NOMO-1 treated with DMSO at 0.1 percent for 48 hours (cell line): Measurements from ENCODE around the gene IFIT1.
A peak's percentile ranks its signal among the peaks of the same experiment; 100 is the strongest.
"Not testable (repeated sequence)": the region's sequence is repeated elsewhere in the genome, so short reads cannot be mapped to it uniquely, and the experiment has no call there.

Experiments
- DNase-seq: peaks from one replicate; lab custom pipeline; 2025; ENCODE audit not compliant: unreplicated experiment; lab: John Stamatoyannopoulos, UW

The IFIT1 gene

DNA sequence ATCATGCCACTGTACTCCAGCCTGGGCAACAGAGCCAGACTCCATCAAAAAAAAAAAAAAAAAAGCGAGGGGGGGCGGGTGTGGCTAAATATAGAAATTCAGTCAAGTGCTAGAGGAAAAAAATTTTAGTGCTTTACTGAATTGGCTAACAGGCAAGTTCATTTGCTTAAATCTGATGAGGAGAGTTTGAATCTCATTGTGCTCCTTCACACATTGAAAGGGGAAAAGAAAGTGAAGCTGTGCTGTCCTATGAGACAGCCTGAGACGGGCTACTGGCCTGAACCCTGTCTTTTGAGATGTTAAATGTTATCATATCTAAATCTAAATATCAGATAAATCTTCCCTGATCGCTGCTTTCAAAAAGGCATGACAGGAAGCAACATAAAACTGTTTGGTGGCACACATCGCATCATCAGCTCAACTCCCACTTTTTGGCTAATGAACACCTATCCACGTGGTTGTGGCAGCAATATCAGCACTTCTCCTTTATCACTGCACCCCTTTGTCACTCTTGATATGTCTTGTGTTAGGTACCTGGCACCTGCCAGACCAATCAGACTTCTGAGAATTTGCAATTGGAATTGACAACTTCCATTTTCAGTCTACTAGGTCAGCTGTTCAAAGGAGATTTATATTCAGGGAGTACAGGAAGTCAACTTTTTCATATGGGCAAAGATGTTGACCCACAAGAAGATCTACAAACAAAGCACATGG, 28.5 kb upstream of the IFIT1 start:
- DNase-seq, result no peak

DNA sequence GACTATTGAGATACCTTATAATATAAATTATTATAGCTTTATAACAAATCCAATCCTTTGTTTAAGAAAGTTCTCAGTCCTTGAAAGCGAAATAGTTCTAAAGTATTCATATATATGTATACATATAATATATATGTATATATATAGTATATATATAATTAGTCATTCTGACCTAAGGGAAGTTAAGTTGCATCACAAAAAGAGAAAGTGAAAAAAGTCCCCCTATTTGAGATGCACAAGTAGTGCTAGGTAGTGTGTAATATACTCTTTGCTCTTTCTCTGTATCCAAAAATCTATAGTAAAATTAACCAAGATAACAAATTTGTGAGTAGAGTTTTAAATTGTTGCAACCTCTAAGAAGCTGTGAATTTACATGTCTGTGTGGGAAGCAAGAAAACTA, 27.9 kb upstream of the IFIT1 start:
- peak; percentile 21 for DNase-seq

DNA sequence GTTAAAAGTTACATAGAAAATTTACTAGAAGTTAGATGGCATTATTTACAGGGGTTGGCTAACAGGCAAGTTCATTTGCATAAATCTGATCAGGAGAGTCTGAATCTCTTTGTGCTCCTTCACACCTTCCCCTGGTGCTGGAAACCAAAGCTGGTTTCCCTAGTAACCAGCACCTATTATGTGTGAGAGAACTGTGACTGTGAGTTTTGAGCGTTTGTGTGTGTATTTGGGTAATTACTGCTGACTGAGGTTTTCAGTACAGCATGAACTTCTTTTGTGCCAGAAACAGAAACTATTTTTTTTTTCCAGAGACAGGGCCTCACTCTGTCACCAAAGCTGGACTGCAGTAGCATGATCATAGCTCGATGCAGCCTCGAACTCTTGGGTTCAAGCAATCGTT, 24.9 kb upstream of the IFIT1 start:
- DNase-seq, result no peak

DNA sequence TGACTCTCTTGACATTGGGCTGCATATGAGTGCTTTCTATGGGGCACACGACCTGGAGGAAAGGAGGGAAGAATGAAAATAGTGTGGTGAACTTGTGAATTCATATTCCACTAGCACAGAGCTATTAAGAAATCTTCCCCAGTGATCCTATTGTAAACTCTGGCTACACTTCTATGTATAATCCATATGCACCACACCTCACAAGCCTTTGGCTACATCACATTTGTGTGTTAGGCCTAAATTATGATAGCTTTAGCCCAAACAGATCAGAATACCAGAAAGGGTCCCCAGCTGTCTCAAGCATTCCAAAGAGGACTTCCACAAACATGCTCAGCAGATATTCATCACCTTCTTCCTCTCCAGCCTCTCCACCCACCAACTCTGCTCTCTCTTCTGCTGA, 24.3 kb upstream of the IFIT1 start:
- no peak for DNase-seq

DNA sequence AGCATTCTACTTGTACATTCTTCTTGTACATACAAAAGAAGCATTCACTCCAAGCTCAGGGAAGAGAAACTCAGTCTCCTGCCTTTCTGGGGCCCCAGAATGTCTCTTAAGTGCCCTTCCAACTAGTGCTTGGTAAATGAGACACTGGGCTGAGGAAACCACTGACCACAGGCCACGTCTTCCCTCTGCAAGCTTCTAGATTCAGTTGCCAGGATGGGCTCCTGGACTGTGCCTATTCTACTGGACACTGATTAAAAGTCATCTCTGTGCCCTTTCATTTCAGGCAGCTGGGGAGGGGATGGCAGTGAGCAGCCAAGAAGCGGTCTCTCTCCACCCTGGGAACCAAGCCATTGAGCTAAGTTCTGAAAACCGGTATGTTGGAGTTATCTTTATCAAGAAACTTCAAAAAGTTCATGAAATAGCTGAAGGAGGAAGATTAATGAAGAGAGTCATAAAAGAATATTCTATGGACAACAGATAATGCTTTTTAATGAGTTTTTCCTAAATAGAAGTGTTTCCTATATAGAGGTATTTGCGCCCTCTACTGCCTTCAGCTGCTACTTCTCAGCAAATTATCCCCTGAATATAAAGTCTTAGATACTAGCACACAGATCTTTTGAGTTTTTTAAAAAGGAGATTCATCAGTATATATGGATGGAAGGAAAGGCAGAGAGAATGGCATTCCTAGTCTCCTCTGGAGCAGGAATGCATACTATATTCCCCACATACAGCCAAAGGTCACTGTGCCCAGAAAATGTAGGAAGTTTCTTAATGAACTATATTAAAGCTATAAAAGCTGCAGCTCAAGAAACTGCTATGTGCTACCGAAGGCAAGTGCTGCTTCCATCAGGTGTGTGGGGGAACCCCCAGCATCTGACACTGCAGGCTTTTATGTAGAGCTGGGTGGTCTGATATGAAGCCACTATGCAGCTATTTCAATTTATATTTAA, 23.0 kb upstream of the IFIT1 start:
- DNase-seq, result peak; percentile 39

DNA sequence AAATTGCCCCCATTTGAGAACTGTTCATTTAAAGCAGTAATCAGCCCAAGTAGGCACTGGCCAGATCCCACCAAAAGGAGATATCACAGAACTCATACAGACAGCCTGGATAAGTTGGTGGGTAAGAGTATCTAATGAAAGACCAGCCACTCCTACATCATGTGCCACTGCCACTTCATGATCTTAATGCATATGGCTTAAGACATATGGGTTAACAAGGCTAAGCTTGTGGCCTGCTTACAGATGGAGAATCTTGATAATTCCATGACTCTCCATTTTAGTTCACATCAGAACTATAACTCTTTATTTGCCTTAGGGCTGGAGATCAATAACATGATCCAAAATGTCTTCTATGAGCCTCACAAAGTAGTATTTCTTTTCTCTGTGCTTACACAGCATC, 21.3 kb upstream of the IFIT1 start:
- no peak for DNase-seq

DNA sequence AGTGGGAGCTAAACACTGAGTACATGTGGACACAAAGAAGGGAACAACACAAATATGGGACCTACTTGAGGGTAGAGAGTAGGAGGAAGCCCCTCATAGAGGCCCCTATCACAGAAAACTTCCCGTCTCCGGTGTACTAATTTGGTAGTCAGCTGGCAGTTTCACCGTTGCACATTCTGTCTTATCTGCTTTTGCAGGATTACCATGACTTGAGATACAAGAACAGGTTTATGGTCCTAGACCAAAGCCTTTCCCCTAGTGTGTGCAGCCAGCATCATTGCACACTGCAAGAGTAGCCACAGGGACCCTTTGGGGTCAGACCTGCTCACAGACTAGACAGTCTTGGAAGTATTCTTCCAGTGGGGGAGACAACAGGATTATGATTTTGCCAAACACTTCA, 20.4 kb upstream of the IFIT1 start:
- no peak for DNase-seq

DNA sequence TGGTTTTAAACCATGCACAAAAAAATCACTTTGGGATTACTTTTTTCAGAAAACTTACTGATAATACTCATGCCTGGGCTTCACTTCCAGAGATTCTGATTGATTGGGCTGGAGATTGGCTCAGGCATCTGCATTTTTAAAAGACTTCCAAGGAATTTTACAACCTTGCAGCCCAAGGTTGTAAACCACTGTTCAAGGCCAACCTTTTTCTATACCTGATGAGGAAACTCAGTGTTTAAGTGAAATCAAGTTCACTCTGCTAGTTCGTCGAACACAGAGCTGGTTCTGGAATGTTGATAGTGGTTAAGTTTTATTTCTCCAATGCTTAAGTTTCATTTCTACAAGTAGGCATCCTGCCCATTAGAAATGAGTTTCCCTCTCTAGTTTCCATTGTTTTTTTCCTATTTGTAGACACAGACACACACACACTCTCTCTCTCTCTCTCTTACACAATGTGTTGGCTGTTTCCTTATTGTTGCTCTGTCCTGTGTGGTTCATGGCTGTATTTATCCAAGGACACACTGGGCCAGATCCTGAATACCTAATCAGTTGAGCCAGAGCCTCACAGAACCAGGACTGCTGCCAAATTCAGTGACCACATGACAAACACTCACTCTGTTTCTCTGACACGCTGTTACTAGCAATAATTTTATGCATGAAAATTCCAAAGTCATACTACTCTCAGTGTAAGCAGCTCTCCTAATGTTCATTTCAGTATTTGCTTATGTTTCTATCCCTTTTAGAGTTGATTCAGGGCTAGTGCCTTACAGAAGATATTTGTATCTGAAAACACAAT, 18.3 kb upstream of the IFIT1 start:
- DNase-seq, result no peak

DNA sequence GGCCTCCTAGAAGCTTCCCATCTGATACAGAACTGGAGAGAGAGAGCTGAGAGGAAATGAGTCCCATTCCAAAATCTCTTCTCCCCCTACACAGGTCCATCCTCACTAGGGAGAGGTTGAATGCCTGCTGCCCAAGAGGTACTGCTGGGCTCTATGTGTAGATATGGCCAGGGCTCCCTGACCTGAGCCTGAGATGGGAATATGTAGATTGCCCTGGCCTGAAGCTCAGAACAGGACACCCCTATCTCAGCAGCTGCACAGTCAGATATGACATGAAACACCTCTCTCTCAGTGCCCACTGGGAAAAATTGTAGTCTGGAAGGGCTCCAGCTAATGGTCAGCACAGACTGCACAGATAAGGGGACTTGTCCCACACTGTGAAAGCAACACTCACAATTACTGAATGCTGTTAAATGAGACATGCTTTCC, 17.7 kb upstream of the IFIT1 start:
- no peak for DNase-seq

DNA sequence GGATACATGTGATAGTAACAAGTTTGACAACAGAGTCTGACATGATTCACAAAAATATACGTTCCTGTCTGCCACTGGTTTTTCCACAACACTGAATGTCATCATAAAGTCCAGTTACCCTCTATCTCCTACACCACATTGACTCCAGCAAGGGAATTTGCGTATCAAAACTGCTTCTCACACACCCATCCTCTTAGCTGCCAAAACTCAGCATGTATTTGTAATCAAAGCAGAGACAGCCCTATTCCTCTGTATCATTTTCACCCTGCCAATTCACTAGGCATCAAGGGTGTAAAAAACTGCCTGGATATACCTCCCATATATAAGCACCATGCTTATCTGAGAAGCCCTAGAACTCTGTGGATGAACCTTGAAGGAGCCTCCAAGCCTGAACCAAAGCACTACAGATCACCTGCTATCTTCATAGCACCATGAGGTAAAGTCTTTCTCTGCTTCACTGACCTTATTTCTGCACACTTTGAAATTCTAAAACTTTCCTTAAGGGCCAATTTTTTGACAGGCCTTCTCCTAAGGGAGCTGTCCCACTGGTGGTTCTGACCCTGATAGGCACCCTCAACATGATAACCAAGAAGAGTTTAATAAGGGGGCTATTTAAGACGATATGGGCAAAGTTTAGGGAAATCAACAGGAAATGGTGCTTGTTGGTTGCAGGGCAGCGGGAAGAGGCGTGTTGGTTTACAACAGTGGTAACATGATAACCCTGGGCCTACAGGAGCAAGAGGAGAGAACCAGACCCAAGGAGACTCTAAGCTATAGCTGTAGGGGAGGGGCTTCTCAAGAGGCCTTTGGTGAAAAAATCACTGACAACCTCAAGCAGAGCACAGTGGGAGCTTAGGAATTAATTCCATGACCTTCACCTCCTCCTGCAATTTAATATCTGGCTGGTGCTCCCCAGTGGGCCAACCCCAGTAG, 14.5 kb upstream of the IFIT1 start, which contains the start of gene IFIT1B:
Gene IFIT1B (plus strand): TSS at position 352 of the 933 bp plus-strand sequence. CDS start 80 bp downstream, at position 432.
- DNase-seq, result no peak

DNA sequence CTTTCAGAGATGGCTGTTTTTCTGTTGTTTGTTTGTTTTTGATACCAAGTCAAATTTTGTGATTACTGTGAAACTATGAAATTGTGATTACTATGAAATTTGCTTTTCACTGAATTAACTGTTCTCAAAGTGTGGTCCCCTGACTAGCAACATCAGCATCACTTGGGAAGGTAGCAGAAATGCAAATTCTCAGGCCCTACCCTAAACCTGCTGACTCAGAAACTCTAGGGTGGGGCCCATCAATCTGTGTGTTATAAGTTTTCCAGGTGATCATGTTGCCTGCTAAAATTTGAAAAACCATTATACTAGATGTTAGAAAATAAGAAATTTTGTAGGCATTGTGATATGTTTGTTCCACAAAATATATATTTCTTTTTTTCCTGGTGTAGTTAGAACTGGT, 13.3 kb upstream of the IFIT1 start:
- DNase-seq, result no peak

DNA sequence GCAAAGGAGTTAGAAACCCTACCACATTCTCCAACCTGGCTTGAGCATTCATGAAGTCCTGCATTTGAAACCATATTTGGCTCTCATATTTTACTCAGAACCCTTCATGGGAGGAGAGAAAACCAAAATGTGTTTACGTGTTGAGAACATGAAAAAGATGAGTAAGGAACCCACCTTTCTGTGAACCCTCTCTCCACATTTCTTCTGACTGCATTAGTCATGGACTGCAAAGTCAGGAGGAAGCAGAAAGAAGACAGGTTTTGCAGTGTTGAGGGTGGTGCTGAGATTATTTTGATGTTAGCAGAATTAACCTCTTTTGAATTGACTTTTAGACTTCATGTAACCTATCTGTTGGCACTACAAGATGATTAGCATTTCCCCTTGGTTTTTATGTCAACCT, 9.7 kb upstream of the IFIT1 start:
- no peak for DNase-seq

DNA sequence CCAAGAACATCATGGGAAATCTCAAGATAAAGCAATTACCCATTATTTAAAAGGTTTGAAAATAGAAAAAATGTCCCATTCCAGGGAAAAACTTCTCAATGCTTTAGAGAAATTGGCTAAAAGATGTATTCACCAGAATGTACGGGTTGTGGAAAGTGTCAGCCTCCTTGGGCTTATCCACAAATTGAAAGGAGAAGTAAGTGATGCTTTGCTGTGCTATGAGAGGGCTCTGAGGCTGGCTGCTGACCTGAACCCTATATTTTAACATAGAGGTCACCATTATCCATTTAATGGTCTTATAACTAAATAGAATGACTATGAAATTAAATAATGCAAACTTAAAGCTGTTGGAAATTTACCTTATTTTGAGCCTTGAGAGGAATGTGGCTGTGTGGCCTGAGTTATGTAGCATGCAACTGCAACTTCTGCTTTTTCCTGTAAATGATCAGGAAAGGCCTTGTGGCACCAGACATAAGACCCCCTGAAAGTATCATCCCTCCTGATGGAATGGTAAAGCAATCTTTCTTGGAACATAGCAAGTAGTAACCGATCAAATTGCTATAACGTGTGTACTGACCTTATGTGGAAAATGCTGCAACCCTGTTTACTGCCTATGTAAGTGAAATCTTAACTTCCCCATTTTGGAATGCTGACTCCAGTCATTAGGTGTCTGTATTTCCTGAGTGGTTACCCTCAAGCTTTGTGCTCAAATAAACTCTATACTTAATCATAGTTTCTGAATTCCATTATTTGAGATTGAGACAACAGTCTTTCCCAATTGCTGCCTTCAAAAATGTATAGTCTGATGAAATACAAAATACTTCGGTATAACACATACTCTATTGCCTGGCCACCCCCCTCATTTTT, 7.7 kb upstream of the IFIT1 start:
- peak; percentile 90 for DNase-seq

DNA sequence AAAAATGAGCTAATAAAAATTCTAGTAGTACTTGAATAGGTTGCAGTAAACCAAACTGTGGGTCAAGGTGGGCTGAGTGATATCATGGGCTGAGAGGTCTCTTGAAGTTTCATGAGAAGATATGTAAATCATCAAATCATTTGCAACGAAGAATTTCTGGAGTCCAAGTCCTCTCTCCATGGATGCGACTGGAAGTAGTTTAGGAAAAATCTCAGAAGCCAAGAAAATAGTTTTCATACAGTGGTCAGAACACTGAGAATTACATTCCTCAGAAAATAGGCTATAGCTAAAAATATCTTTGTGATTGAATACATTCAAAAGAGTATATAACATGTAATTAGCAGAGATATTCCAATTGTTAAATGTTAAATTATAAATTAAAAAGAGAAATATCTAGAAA, 3.6 kb upstream of the IFIT1 start:
- no peak for DNase-seq

DNA sequence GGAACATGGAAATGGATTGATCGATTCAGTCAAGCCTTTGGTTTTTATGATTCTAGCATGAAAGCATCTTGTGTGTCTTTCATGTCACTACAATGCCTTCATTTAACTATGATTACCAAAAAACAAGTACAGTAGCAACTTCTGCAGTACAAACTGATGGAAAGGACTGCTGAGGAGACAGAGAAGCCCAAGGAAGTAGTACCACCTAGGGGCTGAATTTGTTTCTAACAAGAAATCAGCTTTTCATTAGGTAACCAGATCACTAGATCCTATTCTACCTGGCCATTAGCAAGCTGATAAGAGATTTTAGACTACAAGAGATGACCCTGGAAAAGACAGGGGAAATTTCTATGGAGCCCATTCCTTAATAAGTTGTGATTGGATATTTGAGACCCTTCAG, 3.2 kb upstream of the IFIT1 start:
- peak; percentile 26 for DNase-seq

DNA sequence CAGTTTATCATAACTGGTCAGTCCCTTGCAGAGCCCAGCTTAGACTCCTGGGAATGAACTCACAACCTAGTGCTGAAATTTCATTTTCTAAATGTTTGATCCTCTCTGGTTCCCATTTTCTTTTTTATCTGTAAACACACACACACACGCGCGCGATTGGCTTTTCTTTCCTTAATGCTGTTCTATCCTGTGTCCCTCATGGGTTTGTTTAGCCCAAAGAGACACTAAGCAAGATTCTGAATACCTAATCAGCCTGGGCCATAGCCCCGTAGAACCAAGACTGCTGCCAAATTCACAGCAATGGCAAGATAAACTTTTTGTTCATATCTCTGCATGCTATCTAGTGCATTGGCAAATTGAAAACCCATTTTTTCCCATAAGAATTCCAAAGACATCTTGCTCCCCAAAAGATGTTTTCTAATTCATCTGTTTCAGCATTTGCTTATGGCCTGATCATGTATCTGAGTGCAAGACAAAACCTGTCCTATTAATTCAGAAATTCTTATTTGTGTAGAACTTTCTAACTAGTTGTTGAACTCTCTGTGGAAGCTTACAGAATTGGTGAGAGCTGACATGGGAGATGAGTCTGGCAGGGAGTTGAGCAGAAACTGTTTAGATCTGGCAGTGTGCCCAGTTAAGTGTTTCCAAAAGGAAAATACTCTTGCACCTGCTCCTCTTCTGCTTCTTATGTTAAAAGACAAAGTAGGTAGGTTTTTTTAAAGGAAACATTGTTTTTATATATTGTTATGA, 1.8 kb upstream of the IFIT1 start:
- no peak for DNase-seq

DNA sequence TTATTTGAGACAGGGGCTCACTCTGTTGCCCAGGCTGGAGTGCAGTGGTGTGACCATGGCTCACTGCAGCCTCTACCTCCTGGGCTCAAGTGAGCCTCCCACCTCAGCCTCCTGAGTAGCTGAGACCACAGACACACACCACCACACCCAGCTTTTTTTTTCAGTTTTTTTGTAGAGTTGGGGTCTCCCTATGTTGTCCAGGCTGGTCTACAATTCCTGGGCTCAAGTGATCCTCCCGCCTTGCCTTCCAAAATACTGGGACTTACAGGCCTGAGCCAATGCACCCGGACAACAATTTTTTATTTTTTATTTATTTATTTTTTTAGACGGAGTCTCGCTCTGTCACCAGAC, 1.2 kb upstream of the IFIT1 start:
- not testable (repeated sequence) for DNase-seq

DNA sequence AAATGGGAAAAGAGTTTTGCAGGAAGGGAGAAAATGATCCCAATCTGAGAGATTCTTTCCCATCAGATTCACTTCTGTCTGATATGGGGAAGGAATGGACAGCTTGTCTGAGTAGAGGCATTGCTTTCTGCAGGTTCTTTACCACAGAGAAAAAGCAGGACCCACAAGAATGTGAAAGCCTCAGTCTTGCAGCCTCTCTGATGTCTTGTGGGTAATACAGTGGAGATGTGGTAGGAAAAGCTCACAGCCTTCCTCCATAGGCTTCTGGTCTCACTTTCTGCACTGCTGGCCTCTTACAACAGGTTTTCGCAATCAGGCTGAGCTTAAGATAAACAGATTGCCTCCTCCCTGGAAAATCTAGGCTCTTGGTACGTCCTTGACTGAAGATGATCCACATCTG, 551 bp downstream of the IFIT1 start:
- DNase-seq, result peak; percentile 43

DNA sequence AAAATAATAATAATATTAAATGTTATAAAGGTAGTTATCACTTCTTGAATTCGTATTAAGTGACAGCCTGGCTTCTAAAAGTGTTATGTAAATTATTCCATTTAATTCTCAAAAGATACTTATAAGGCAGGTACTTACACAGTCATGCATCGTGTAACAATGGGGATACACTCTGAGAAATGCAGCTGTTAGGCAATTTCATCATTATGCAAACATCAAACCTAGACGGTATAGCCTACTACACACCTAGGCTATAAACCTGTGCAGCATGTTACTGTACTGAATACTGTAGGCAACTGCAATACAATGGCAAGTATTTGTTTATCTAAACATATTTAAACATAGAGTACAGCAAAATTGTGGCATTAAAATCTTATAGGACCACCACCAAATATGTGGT, 1.5 kb downstream of the IFIT1 start:
- no peak for DNase-seq
